Measurements from ENCODE around the gene CCDC127. TPM values are rescaled to one million over a fixed set of nuclear protein-coding genes. Genes with fewer than 3 reads are reported as not detected.

CCDC127 gene
- total and polyA plus RNA-seq, 2 of the 4 experiments (the other 2 are of a cell fraction) = 3.2 to 3.9 TPM

DNA sequence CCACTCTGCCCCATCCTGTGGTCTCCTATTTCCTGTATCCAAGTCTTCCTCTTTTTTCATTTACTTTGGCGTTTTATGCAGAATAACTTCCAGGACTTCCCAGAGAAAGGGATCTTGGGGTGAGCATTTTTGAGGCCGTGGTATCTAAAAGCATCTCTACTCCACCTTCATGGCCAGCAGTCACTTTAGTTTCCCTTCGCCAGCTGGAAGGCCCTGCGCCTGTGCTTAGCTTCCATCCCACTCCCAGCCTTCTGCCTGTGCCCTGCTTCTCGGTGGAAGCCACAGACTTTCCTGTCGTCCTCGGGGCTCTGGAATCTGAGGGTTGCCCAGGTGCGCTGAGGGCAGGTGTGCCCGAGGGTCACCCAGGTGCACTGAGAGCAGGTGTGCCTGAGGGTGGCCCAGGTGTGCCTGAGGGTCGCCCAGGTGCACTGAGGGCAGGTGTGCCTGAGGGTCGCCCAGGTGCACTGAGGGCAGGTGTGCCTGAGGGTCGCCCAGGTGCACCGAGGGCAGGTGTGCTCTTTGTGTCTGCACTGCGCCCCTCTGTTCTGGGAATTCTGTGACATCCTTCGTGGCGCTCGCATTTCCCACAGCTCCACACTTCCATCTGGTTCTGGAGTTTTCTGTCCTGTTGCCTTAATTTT lies 59.0 kb downstream of the CCDC127 start:
- Histone ChIP-seq H3K4me3 (ENCODE audit: insufficient read depth, low read depth, low read length) (no peak overlapping the region), H3K4me1 (ENCODE audit: control insufficient read depth, insufficient read depth, low read length) (peaks cover 12% of the 10 kb centered on the region), H4K8ac (ENCODE audit: low read depth in 2 of 2, low read length in 2 of 2) (peak overlapping the region in 1 of 2 experiments; percentile 61; a peak in 2 of 4 replicates), H2AK9ac (replicated peaks; ENCODE audit: low read depth, low read length, poor library complexity) (peak overlapping the region; percentile 23), H2BK15ac (ENCODE audit: low read depth, low read length) (no peak overlapping the region; the same call in 2 of the 3 replicates), H2BK120ac (ENCODE audit: low read depth, low read length) (peak overlapping the region; percentile 62), H2BK5ac (ENCODE audit: low read depth, low read length, poor library complexity, severe bottlenecking) (no peak overlapping the region), H3K4ac (ENCODE audit: low read depth, low read length) (peak overlapping the region; percentile 74), H4K20me1 (ENCODE audit: insufficient read depth, low read length) (no peaks in the 10 kb centered on the region), H4K91ac (ENCODE audit: insufficient read depth, low read depth, low read length) (no peak overlapping the region), H3K56ac (ENCODE audit: extremely low read depth, insufficient read depth, low read length) (no peak overlapping the region), H2AFZ (replicated peaks; ENCODE audit: low read length, poor library complexity) (no peak overlapping the region), H3K4me2 (ENCODE audit: low read depth, low read length) (no peak overlapping the region), H2AK5ac (ENCODE audit: low read depth, low read length) (peak overlapping the region; percentile 20; the same call in 1 of the 2 replicates), H2BK20ac (ENCODE audit: low read depth, low read length) (peak overlapping the region; percentile 57), H3K14ac (replicated peaks; ENCODE audit: low read depth, low read length) (peak overlapping the region; percentile 7; the same call in 1 of the 2 replicates), H3K9me1 (ENCODE audit: insufficient read depth, low read length) (peaks cover 12% of the 10 kb centered on the region; the same call in 1 of the 2 replicates), H3K23ac (ENCODE audit: low read depth, low read length) (no peak overlapping the region), H3K9ac (ENCODE audit: low read depth, low read length) (no peak overlapping the region), H3K18ac (ENCODE audit: low read depth, low read length) (no peak overlapping the region), H3K79me1 (ENCODE audit: low read depth in 1 of 2, low read length in 2 of 2) (no peaks in the 10 kb centered on the region), H3K27me3 (ENCODE audit: control insufficient read depth, insufficient read depth, low read length) (no peaks in the 10 kb centered on the region), H4K5ac (ENCODE audit: low read depth, low read length) (no peak overlapping the region), H3K9me3 (ENCODE audit: control insufficient read depth, insufficient read depth, low read length) (no peaks in the 10 kb centered on the region), H3K36me3 (ENCODE audit: control insufficient read depth, insufficient read depth, low read length) (no peaks in the 10 kb centered on the region), H3K27ac (ENCODE audit: insufficient read depth, low read length) (no peak overlapping the region)
- TF ChIP-seq RFX5 (IDR thresholded peaks at IDR 0.05; ENCODE audit: low read depth, low read length) (no peak), RCOR1 (IDR thresholded peaks at IDR 0.05; ENCODE audit: insufficient replicate concordance, low read length) (no peak), BHLHE40 (IDR thresholded peaks at IDR 0.05; ENCODE audit: low read depth, low read length) (no peak), MAZ (IDR thresholded peaks at IDR 0.05; ENCODE audit: borderline replicate concordance, low read depth, low read length) (no peak), USF2 (IDR thresholded peaks at IDR 0.05; ENCODE audit: low read depth, low read length) (no peak), MXI1 (IDR thresholded peaks at IDR 0.05; ENCODE audit: borderline replicate concordance, low read depth, low read length) (no peak), SMC3 (IDR thresholded peaks at IDR 0.05; ENCODE audit: low read depth, low read length) (no peak), RAD21 (IDR thresholded peaks at IDR 0.05; ENCODE audit: low read length) (no peak), FOS (IDR thresholded peaks at IDR 0.05; ENCODE audit: low read depth, low read length) (no peak), CHD1 (IDR thresholded peaks at IDR 0.05; ENCODE audit: low read depth, low read length) (no peak), MAFK (IDR thresholded peaks at IDR 0.05; ENCODE audit: low read depth, low read length) (no peak), POLR2A (IDR thresholded peaks at IDR 0.05; ENCODE audit: low read depth, low read length) (no peak), CEBPB (IDR thresholded peaks at IDR 0.05; ENCODE audit: low read depth, low read length) (no peak)
- TF ChIP-seq, protein P1, sequence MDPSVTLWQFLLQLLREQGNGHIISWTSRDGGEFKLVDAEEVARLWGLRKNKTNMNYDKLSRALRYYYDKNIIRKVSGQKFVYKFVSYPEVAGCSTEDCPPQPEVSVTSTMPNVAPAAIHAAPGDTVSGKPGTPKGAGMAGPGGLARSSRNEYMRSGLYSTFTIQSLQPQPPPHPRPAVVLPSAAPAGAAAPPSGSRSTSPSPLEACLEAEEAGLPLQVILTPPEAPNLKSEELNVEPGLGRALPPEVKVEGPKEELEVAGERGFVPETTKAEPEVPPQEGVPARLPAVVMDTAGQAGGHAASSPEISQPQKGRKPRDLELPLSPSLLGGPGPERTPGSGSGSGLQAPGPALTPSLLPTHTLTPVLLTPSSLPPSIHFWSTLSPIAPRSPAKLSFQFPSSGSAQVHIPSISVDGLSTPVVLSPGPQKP (IDR thresholded peaks at IDR 0.05; ENCODE audit: borderline replicate concordance, low read depth, low read length) = no peak
- ChIA-PET CTCF (no interaction called here), POLR2A (ENCODE audit: unreplicated experiment) (no interaction called here)
- in situ Hi-C loops (cut with MboI; ENCODE audit: low sequenced_read_pairs) = no loop called here
- DNase-seq (no peak), ATAC-seq (ENCODE audit: low read depth) (no peak)
- intact Hi-C loops (cut with micrococcal nuclease) = no loop called here
- 92% methylated on average over 8 of the region's 17 CpGs; no CpG with 5 or more reads in 1 of the 2 experiments for WGBS, 2 experiments (ENCODE audit: extremely low coverage in 2 of 2, insufficient read length in 1 of 2)
- BruUV-seq (replicated peaks) = no TSS peak
- dilution Hi-C loops (cut with HindIII; ENCODE audit: low sequenced_read_pairs, unreplicated experiment) = no loop called here
